ENCODE data around the gene OSCP1. TPM values are rescaled to one million over a fixed set of nuclear protein-coding genes. Genes with fewer than 3 reads are reported as not detected.

The OSCP1 gene
- total RNA-seq, 1 donor from 2014 or later: 2.9 TPM

- peak; percentile 94 for DNase-seq (ENCODE audit: extremely low read depth, low read depth, low spot score)
Measured at GRCh38 chr1:36386265-36387140, 63.7 kb downstream of the OSCP1 start.

DNA sequence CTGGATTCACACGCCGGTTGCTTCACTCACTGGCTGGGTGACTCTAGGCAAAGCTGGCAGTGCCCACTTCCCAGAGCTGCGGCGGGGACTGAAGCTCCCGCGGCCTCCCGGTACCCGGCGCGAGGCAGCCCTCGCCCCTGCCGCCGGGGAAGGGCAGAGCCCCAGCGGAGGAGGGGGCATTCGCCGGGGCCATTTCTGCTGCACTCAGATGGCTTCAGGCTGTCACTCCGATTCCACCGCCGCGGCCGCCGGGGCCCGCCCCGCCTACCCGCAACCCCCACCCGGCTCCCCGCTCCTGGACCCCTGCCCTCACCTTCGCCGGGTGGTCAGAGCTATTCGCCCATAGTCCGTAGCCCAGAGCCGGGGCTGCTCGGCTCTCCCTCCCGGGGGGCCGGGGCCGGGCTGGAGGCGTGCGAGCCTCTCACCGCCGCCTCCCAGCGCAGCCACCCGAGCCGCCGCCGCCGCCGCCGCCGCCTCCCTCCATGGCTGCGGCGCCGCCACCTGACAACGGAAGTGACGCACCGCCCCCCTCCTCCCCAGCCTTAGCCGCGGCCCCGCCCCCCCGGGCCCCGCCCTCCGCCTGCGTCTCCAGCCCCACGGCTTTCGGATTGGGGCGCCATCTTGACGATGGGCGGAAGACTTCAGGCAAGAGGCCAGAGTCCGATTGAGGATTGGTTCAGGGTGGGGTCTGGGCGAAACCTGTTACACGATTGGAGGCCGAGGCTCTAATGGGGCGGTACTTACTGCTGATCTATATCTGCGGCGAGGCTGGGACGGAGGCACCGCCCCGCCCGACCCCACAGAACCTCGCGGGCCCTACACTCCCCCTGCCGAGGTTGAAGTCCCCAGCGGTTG lies 64.6 kb downstream of the OSCP1 start, which contains the start of gene STK40:
STK40 (minus strand) TSS at position 515 of the 855 bp plus-strand sequence. CDS start 24,592 bp downstream, outside the sequence.
- peak; percentile 95 for DNase-seq (ENCODE audit: extremely low read depth, low read depth, low spot score)

DNA sequence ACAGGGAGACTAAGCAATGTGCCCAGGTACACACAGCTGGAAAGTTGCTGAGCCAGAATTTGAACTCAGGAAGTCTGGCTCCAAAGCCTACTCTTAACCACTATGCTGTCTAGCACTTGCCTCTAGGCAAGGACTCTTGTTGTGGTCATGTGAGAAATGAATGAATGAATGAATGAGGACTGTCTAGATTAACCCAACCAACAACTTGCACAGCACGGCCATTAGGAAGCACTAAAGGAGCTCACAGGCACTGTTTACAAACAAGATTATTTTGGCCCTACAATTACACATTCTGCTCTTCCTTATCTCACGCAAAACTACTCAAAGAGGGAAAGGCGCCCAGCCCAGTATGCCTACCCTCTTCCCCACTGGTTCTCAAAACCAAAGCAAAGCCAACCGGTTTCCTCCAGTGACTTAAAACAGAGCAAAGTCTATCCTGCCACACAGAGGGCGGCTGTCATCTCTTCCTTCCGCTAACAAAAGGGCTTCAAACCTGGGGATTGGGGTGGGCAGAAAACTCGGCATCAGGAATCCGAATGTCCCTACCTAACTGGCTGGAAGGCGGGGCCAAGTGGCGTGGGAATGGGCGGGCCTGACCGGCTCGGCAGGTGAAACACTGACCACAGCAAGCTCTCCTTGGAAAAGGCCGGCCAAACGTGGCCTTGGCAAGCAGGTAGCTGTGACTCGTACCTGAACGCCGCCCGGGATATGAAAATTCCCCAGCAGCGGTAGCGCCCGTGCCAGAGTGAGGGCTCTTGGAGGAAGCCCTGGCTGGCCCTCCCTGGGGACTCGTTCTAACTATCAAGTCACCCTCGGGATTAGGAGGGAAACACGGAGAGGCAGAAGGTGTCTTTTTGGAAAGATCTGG lies 65.5 kb downstream of the OSCP1 start:
- DNase-seq (ENCODE audit: extremely low read depth, low read depth, low spot score): no peak

GRCh38 chr1:36383240-36383639 lies 67.0 kb downstream of the OSCP1 start:
- DNase-seq (ENCODE audit: extremely low read depth, low read depth, low spot score): no peak

GRCh38 chr1:36382669-36383068 lies 67.6 kb downstream of the OSCP1 start:
- DNase-seq (ENCODE audit: extremely low read depth, low read depth, low spot score): no peak

- no peak for DNase-seq (ENCODE audit: extremely low read depth, low read depth, low spot score)
Measured at GRCh38 chr1:36382231-36382630, 68.0 kb downstream of the OSCP1 start.

DNA sequence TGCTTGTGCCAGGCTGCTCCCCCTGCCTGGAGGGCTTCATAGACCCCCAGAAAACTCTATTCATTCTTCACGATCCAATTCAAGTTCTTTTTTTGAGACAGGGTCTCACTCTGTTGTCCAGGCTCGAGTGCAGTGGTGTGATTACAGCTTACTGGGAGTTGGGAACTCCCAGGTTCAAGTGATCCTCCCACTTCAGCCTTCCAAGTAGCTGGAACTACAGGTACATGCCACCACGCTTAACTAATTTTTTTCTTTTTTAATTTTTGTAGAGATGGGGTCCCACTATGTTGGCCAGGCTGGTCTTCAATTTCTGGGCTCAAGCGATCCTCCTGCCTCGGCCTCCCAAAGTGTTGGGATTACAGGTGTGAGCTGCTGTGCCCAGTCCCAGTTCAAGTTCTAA lies 68.8 kb downstream of the OSCP1 start:
- no peak for DNase-seq (ENCODE audit: extremely low read depth, low read depth, low spot score)

- no peak for DNase-seq (ENCODE audit: extremely low read depth, low read depth, low spot score)
Measured at GRCh38 chr1:36380782-36381181, 69.5 kb downstream of the OSCP1 start.

DNA sequence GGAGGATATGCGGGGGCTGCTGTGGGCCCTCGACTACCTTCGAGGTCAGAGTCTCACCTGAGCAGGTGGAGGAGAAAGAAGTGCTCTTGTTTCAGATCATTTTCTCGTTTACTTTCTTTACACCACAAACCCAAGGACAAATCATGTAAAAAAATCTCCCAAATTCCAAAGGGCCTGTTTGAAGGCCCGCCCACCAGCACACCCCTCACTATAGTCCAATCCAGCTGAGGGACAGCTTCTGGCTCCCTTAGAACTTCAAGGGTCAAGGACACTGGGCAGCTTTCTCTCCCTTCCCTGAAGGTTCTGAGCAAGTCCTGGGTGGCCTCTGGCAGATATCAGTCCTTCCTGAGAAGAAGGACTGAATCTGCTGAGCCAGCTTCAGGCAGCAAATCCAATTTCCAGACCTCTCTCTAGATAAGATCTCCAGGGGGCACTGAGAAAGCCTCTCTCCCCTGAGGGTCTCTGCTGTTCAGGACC lies 70.1 kb downstream of the OSCP1 start:
- no peak for DNase-seq (ENCODE audit: extremely low read depth, low read depth, low spot score)

DNA sequence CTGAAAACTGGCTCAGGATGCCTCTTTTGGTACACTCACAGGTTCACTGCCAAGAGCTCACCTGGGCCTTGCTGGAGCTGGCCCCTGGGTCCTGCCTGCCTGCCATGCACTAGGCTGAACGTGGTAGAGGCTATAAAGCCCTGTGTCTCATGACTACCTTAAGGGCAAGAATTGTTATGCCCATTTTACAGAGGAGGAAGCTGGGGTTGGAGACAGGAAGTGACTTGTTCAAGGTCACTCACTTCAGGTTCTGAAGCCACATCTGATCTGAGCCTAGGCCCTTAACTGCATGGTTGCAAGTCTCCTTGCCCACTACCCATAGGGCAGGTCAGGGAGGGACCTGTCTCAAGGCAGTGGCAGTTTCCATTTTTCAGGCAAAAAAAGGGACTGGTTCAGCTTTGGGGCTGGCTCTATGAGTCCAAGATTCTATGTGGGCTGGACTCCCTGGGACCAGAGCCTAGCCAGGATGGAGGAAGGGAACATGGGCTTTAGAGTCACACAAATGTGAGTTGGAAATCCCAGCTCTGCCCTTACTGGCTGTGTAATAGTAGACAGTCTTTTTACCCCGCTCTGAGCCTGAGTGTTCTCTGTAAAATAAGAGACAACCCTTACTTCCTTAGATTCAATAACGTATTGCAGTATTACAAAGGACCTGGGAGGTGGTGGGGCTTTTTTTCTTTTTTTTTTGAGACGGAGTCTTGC lies 72.3 kb downstream of the OSCP1 start:
- no peak for DNase-seq (ENCODE audit: extremely low read depth, low read depth, low spot score)

GRCh38 chr1:36372617-36373016 lies 77.6 kb downstream of the OSCP1 start:
- no peak for DNase-seq (ENCODE audit: extremely low read depth, low read depth, low spot score)

GRCh38 chr1:36369061-36369861 lies 81.0 kb downstream of the OSCP1 start:
- no peak for DNase-seq (ENCODE audit: extremely low read depth, low read depth, low spot score)

Other genes starting within 250 kb of the OSCP1 start
- 84.9 and 105 TPM in 2 replicates for gene THRAP3, start 226.0 kb downstream of the OSCP1 start, total RNA-seq
- 2.4 and 4.0 TPM in 2 replicates for gene SH3D21, start 144.1 kb downstream of the OSCP1 start, total RNA-seq
- gene EVA1B, start 126.8 kb downstream of the OSCP1 start, total RNA-seq: 132 and 162 TPM in 2 replicates
- gene STK40, start 64.5 kb downstream of the OSCP1 start, total RNA-seq: 32.2 and 35.2 TPM in 2 replicates
- gene LSM10, start 52.5 kb downstream of the OSCP1 start, total RNA-seq: 29.1 and 29.8 TPM in 2 replicates
- 59.2 and 82.6 TPM in 2 replicates for gene MRPS15, start 13.9 kb upstream of the OSCP1 start, total RNA-seq
- not detected in 2 replicates for gene CSF3R, start 32.5 kb upstream of the OSCP1 start, total RNA-seq

Data from glomerular endothelial cell (primary cell).